Duodenal mucosa (tissue), 2 donors: ENCODE results near the gene GPR137C.
A peak's percentile ranks its signal among the peaks of the same experiment; 100 is the strongest.

Experiments used
- H3K27ac ChIP-seq: one replicate; pipeline ENCODE4 v1.7.0; 2013; ENCODE audit warnings: low read depth, low read length
- H3K27me3 ChIP-seq, 2 donors: one replicate each; pipeline ENCODE4 v1.7.0; 2013; ENCODE audit warnings: low read length in 2 of 2, control low read depth in 1 of 2; ENCODE audit not compliant: insufficient read depth in 2 of 2, control insufficient read depth in 1 of 2
- H3K36me3 ChIP-seq, 2 donors: one replicate each; pipeline ENCODE4 v1.7.0; 2013; ENCODE audit warnings: low read length in 2 of 2, control low read depth in 1 of 2; ENCODE audit not compliant: insufficient read depth in 2 of 2, control insufficient read depth in 1 of 2
- H3K4me1 ChIP-seq, 2 donors: one replicate each; pipeline ENCODE4 v1.7.0; 2013; ENCODE audit warnings: low read length in 2 of 2, control low read depth in 1 of 2; ENCODE audit not compliant: insufficient read depth in 2 of 2, control insufficient read depth in 1 of 2
- H3K4me3 ChIP-seq, 2 donors: one replicate each; pipeline ENCODE4 v1.7.0; 2013; ENCODE audit warnings: low read length in 2 of 2, low read depth in 1 of 2
- H3K9ac ChIP-seq, 2 donors: one replicate each; pipeline ENCODE4 v1.7.0; 2013; ENCODE audit warnings: low read length in 2 of 2, low read depth in 1 of 2
- H3K9me3 ChIP-seq, 2 donors: one replicate each; pipeline ENCODE4 v1.7.0; 2013; ENCODE audit warnings: low read length in 2 of 2, control low read depth in 1 of 2; ENCODE audit not compliant: control insufficient read depth in 1 of 2

The GPR137C gene

GRCh38 chr14:52545584-52546317, 6.9 kb upstream of the GPR137C start:
- H3K9ac ChIP-seq = no peak overlapping the region
- no peaks in the 10 kb centered on the region for H3K27me3 ChIP-seq
- H3K4me3 ChIP-seq = no peak overlapping the region
- H3K36me3 ChIP-seq = peaks cover 0 to under 1% of the 10 kb centered on the region in 2 donors
- H3K9me3 ChIP-seq = no peaks in the 10 kb centered on the region
- H3K4me1 ChIP-seq = peaks cover 5 to 7% of the 10 kb centered on the region in 2 donors
- no peak overlapping the region for H3K27ac ChIP-seq

GRCh38 chr14:52546318-52546670, 6.3 kb upstream of the GPR137C start:
- no peak overlapping the region for H3K9ac ChIP-seq
- H3K36me3 ChIP-seq = no peaks in the 10 kb centered on the region
- no peaks in the 10 kb centered on the region for H3K9me3 ChIP-seq
- H3K4me1 ChIP-seq = peaks cover 10 to 12% of the 10 kb centered on the region in 2 donors
- H3K27ac ChIP-seq = no peak overlapping the region
- H3K4me3 ChIP-seq = no peak overlapping the region
- no peaks in the 10 kb centered on the region for H3K27me3 ChIP-seq

GRCh38 chr14:52547027-52547426, 5.6 kb upstream of the GPR137C start:
- Histone ChIP-seq H3K27ac (no peak overlapping the region), H3K4me3 (no peak overlapping the region), H3K4me1 (peaks cover 12 to 15% of the 10 kb centered on the region in 2 donors), H3K27me3 (no peaks in the 10 kb centered on the region), H3K9me3 (no peaks in the 10 kb centered on the region), H3K9ac (no peak overlapping the region), H3K36me3 (no peaks in the 10 kb centered on the region)

GRCh38 chr14:52547526-52547925, 5.1 kb upstream of the GPR137C start:
- Histone ChIP-seq H3K27ac (no peak overlapping the region), H3K36me3 (no peaks in the 10 kb centered on the region), H3K9ac (no peak overlapping the region), H3K27me3 (no peaks in the 10 kb centered on the region), H3K4me1 (peaks cover 12 to 15% of the 10 kb centered on the region in 2 donors), H3K9me3 (no peaks in the 10 kb centered on the region), H3K4me3 (no peak overlapping the region)

GRCh38 chr14:52550661-52551060, 2.0 kb upstream of the GPR137C start:
- H3K4me3 ChIP-seq = peak overlapping the region; percentile 21 to 75
- peaks cover 21 to 23% of the 10 kb centered on the region in 2 donors for H3K4me1 ChIP-seq
- no peaks in the 10 kb centered on the region for H3K36me3 ChIP-seq
- no peaks in the 10 kb centered on the region for H3K9me3 ChIP-seq
- peak overlapping the region; percentile 13 to 79 for H3K9ac ChIP-seq
- no peak overlapping the region for H3K27ac ChIP-seq
- no peaks in the 10 kb centered on the region for H3K27me3 ChIP-seq

- Histone ChIP-seq H3K4me3 (peak overlapping the region; percentile 75 to 89), H3K9ac (peak overlapping the region; percentile 79 to 85), H3K9me3 (no peaks in the 10 kb centered on the region), H3K27ac (no peak overlapping the region), H3K4me1 (peaks cover 21 to 23% of the 10 kb centered on the region in 2 donors), H3K27me3 (no peaks in the 10 kb centered on the region), H3K36me3 (no peaks in the 10 kb centered on the region)
These were observed 1.4 kb upstream of the GPR137C start for GRCh38 chr14:52551205-52551604.

- H3K9ac ChIP-seq = peak overlapping the region; percentile 79 to 85
- peaks cover 21 to 23% of the 10 kb centered on the region in 2 donors for H3K4me1 ChIP-seq
- H3K9me3 ChIP-seq = no peaks in the 10 kb centered on the region
- H3K27me3 ChIP-seq = no peaks in the 10 kb centered on the region
- H3K27ac ChIP-seq = peak overlapping the region; percentile 82
- no peaks in the 10 kb centered on the region for H3K36me3 ChIP-seq
- peak overlapping the region; percentile 75 to 89 for H3K4me3 ChIP-seq
These were observed 957 bp upstream of the GPR137C start for GRCh38 chr14:52551696-52552062.

GRCh38 chr14:52553002-52553670, 500 bp downstream of the GPR137C start:
- Histone ChIP-seq H3K4me3 (peak overlapping the region; percentile 80 to 82), H3K27me3 (no peaks in the 10 kb centered on the region), H3K9me3 (no peaks in the 10 kb centered on the region), H3K27ac (peak overlapping the region; percentile 47), H3K4me1 (peaks cover 21 to 23% of the 10 kb centered on the region in 2 donors), H3K9ac (peak overlapping the region; percentile 54 to 77), H3K36me3 (no peaks in the 10 kb centered on the region)

- Histone ChIP-seq H3K27me3 (no peaks in the 10 kb centered on the region), H3K9me3 (no peaks in the 10 kb centered on the region), H3K27ac (no peak overlapping the region), H3K36me3 (no peaks in the 10 kb centered on the region), H3K4me1 (peaks cover 21 to 23% of the 10 kb centered on the region in 2 donors), H3K9ac (peak overlapping the region; percentile 54 to 77), H3K4me3 (peak overlapping the region; percentile 80 to 82)
These were observed 1.3 kb downstream of the GPR137C start for GRCh38 chr14:52553671-52554575.

GRCh38 chr14:52558688-52559087, 6.1 kb downstream of the GPR137C start:
- no peaks in the 10 kb centered on the region for H3K9me3 ChIP-seq
- no peaks in the 10 kb centered on the region for H3K36me3 ChIP-seq
- H3K27me3 ChIP-seq = no peaks in the 10 kb centered on the region
- H3K9ac ChIP-seq = no peak overlapping the region
- H3K4me3 ChIP-seq = no peak overlapping the region
- H3K4me1 ChIP-seq = peaks cover 5 to 7% of the 10 kb centered on the region in 2 donors
- no peak overlapping the region for H3K27ac ChIP-seq
